Measurements from ENCODE around the gene MARVELD1.

- no peak for TF ChIP-seq PHF8 (conservative IDR thresholded peaks at IDR 0.05; ENCODE audit: low read depth, low read length)
- TF ChIP-seq SP2 (IDR thresholded peaks at IDR 0.05; ENCODE audit: low read length): no peak
- TF ChIP-seq, protein P1, sequence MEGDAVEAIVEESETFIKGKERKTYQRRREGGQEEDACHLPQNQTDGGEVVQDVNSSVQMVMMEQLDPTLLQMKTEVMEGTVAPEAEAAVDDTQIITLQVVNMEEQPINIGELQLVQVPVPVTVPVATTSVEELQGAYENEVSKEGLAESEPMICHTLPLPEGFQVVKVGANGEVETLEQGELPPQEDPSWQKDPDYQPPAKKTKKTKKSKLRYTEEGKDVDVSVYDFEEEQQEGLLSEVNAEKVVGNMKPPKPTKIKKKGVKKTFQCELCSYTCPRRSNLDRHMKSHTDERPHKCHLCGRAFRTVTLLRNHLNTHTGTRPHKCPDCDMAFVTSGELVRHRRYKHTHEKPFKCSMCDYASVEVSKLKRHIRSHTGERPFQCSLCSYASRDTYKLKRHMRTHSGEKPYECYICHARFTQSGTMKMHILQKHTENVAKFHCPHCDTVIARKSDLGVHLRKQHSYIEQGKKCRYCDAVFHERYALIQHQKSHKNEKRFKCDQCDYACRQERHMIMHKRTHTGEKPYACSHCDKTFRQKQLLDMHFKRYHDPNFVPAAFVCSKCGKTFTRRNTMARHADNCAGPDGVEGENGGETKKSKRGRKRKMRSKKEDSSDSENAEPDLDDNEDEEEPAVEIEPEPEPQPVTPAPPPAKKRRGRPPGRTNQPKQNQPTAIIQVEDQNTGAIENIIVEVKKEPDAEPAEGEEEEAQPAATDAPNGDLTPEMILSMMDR (IDR thresholded peaks at IDR 0.05; ENCODE audit: control extremely low read depth in 1 of 3, insufficient read depth in 1 of 3, low read depth in 1 of 3, low read length in 3 of 3): no peak
Measured at GRCh38 chr10:97689559-97690020, 23.9 kb upstream of the MARVELD1 start.
